Uterus (tissue), 2 donors: ENCODE data around the gene BUB1.

Source experiments
- CTCF ChIP-seq, 4 experiments: fragments of 200-600 bp in 2 of 4; fragments of 450-650 bp in 2 of 4; sonication (generic) in 2 of 4; IDR thresholded peaks; one replicate each; pipeline ENCODE4 v1.5.1; 2016 to 2019; ENCODE audit warnings: antibody characterized with exemption in 4 of 4, mild to moderate bottlenecking in 2 of 4, moderate library complexity in 1 of 4
- POLR2A ChIP-seq, 2 donors: fragments of 450-650 bp; IDR thresholded peaks; one replicate each; pipeline ENCODE4 v1.6.1; 2016; ENCODE audit warnings: antibody characterized with exemption in 2 of 2, mild to moderate bottlenecking in 1 of 2, moderate library complexity in 1 of 2

GRCh38 chr2:110660558-110660957 lies 17.3 kb downstream of the BUB1 start:
- TF ChIP-seq CTCF (IDR thresholded peaks at IDR 0.05) (no peak), POLR2A (IDR thresholded peaks at IDR 0.05) (no peak)
